ENCODE data around the gene CYP2E1. TPM values are rescaled to one million over a fixed set of nuclear protein-coding genes. Genes with fewer than 3 reads are reported as not detected.
"Not testable (repeated sequence)": the region's sequence is repeated elsewhere in the genome, so short reads cannot be mapped to it uniquely, and the experiment has no call there.

The CYP2E1 gene
- total and polyA plus RNA-seq, 8 donors: 1.7 to 19.9 (median 4.6) TPM; not detected in 1

- H3K4me3 ChIP-seq; H3K36me3 ChIP-seq; H3K27ac ChIP-seq; DNase-seq; intact Hi-C loops (cut with DNase I; ENCODE audit: low total_unique reads); H3K4me1 ChIP-seq: not testable (repeated sequence)
- peaks cover 6 to 15% (median 13%) of the 10 kb centered on the region in 4 donors for H3K9me3 ChIP-seq
- WGBS, 5 donors: 87 to 96% (median 89%) methylated on average over 8 to 11 of the region's 11 CpGs
- H3K27me3 ChIP-seq: peaks cover 0 to 17% (median 4%) of the 10 kb centered on the region in 3 donors
Observed at GRCh38 chr10:133572055-133572454, 44.9 kb downstream of the CYP2E1 start.

- H3K27me3 ChIP-seq; DNase-seq; H3K36me3 ChIP-seq; H3K4me1 ChIP-seq; H3K4me3 ChIP-seq; intact Hi-C loops (cut with DNase I; ENCODE audit: low total_unique reads); H3K27ac ChIP-seq: not testable (repeated sequence)
- 68 to 85% (median 76%) methylated on average over 1 of the region's 1 CpG for WGBS, 5 donors
- peaks cover 6 to 15% (median 12%) of the 10 kb centered on the region in 4 donors for H3K9me3 ChIP-seq
Observed at GRCh38 chr10:133573460-133573859, 46.3 kb downstream of the CYP2E1 start.

GRCh38 chr10:133577037-133577436 is 49.9 kb downstream of the CYP2E1 start:
- H3K4me3 ChIP-seq; intact Hi-C loops (cut with DNase I; ENCODE audit: low total_unique reads); H3K4me1 ChIP-seq; H3K36me3 ChIP-seq; H3K27ac ChIP-seq; DNase-seq: not testable (repeated sequence)
- WGBS, 5 donors: 79 to 94% (median 83%) methylated on average over 5 to 16 of the region's 31 CpGs; no CpG with 5 or more reads in 2 of the 5 donors
- H3K27me3 ChIP-seq: peaks cover 0 to 11% (median 0%) of the 10 kb centered on the region in 3 donors
- peaks cover 6 to 25% (median 22%) of the 10 kb centered on the region in 4 donors for H3K9me3 ChIP-seq

Other genes with a start within 250 kb of the CYP2E1 start
- 100 to 1,000 TPM in 1 of 5 donors, 10 to 100 TPM in 4; 18.3 to 117 (median 41.9) TPM for gene TUBGCP2, start 218.5 kb upstream of the CYP2E1 start, total RNA-seq
- 10 to 100 TPM; 40.3 to 89.8 (median 68.7) TPM for gene TUBGCP2, start 218.5 kb upstream of the CYP2E1 start, polyA plus RNA-seq
- gene ZNF511, start 218.4 kb upstream of the CYP2E1 start, total RNA-seq: 10 to 100 TPM; 12.7 to 82.1 (median 27.2) TPM
- 10 to 100 TPM; 55.8 to 63.4 (median 60.0) TPM for gene ZNF511, start 218.4 kb upstream of the CYP2E1 start, polyA plus RNA-seq
- 1 to 10 TPM in 2 of 5 donors, not detected in 3; 2.0 to 2.6 TPM for gene CALY, start 190.5 kb upstream of the CYP2E1 start, total RNA-seq
- gene CALY, start 190.5 kb upstream of the CYP2E1 start, polyA plus RNA-seq: under 1 TPM in 2 of 3 donors, not detected in 1; 0.44 to 0.78 TPM
- gene PRAP1, start 180.0 kb upstream of the CYP2E1 start, total RNA-seq: 10 to 100 TPM in 1 of 5 donors, 1 to 10 TPM in 1, not detected in 3; 4.8 to 13.9 TPM
- not detected for gene PRAP1, start 180.0 kb upstream of the CYP2E1 start, polyA plus RNA-seq
- 10 to 100 TPM in 1 of 5 donors, 1 to 10 TPM in 2, not detected in 2; 6.4 to 16.2 (median 7.2) TPM for gene FUOM, start 169.3 kb upstream of the CYP2E1 start, total RNA-seq
- 10 to 100 TPM; 19.6 to 38.3 (median 36.7) TPM for gene FUOM, start 169.3 kb upstream of the CYP2E1 start, polyA plus RNA-seq
- gene ECHS1, start 154.0 kb upstream of the CYP2E1 start, total RNA-seq: 10 to 100 TPM in 4 of 5 donors, 1 to 10 TPM in 1; 5.3 to 81.7 (median 46.8) TPM
- gene ECHS1, start 154.0 kb upstream of the CYP2E1 start, polyA plus RNA-seq: 100 to 1,000 TPM in 2 of 3 donors, 10 to 100 TPM in 1; 99.6 to 103 (median 103) TPM
- gene PAOX, start 148.1 kb upstream of the CYP2E1 start, total RNA-seq: 10 to 100 TPM in 4 of 5 donors, 1 to 10 TPM in 1; 3.3 to 40.0 (median 12.9) TPM
- gene PAOX, start 148.1 kb upstream of the CYP2E1 start, polyA plus RNA-seq: 10 to 100 TPM in 1 of 3 donors, 1 to 10 TPM in 2; 4.7 to 10.3 (median 6.8) TPM
- 100 to 1,000 TPM in 3 of 5 donors, 10 to 100 TPM in 2; 36.7 to 177 (median 133) TPM for gene MTG1, start 133.2 kb upstream of the CYP2E1 start, total RNA-seq
- gene MTG1, start 133.2 kb upstream of the CYP2E1 start, polyA plus RNA-seq: 10 to 100 TPM; 38.8 to 52.9 (median 41.3) TPM
- not detected for gene SPRN, start 102.7 kb upstream of the CYP2E1 start, total RNA-seq
- 1 to 10 TPM in 1 of 3 donors, under 1 TPM in 1, not detected in 1; 0.18 to 5.2 TPM for gene SPRN, start 102.7 kb upstream of the CYP2E1 start, polyA plus RNA-seq
- gene SCART1, start 73.4 kb upstream of the CYP2E1 start, total RNA-seq: 1 to 10 TPM in 4 of 5 donors, under 1 TPM in 1; 0.89 to 9.3 (median 8.1) TPM
- gene SCART1, start 73.4 kb upstream of the CYP2E1 start, polyA plus RNA-seq: under 1 TPM in 2 of 3 donors, not detected in 1; 0.43 to 0.44 TPM
- gene SYCE1, start 38.2 kb downstream of the CYP2E1 start, total RNA-seq: not detected
- gene SYCE1, start 38.2 kb downstream of the CYP2E1 start, polyA plus RNA-seq: 1 to 10 TPM in 1 of 3 donors, under 1 TPM in 2; 0.45 to 1.7 (median 0.50) TPM
- gene FRG2B, start 99.4 kb downstream of the CYP2E1 start, total RNA-seq: not detected
- not detected for gene FRG2B, start 99.4 kb downstream of the CYP2E1 start, polyA plus RNA-seq